Measurements from ENCODE around the gene SYNDIG1.

Gene SYNDIG1

GRCh38 chr20:24529369-24529719 is 59.9 kb downstream of the SYNDIG1 start:
- DNase-seq, result no peak

- DNase-seq, result no peak
Measured at GRCh38 chr20:24530131-24530680, 60.8 kb downstream of the SYNDIG1 start.

GRCh38 chr20:24531202-24531601 is 61.8 kb downstream of the SYNDIG1 start:
- DNase-seq, result no peak

- DNase-seq, result no peak
Measured at GRCh38 chr20:24531631-24532419, 62.4 kb downstream of the SYNDIG1 start.

- no peak for DNase-seq
Measured at GRCh38 chr20:24533449-24533848, 64.0 kb downstream of the SYNDIG1 start.

- DNase-seq, result no peak
Measured at GRCh38 chr20:24534282-24534681, 64.9 kb downstream of the SYNDIG1 start.

- no peak for DNase-seq
Measured at GRCh38 chr20:24535941-24536730, 66.7 kb downstream of the SYNDIG1 start.

GRCh38 chr20:24537210-24537609 is 67.8 kb downstream of the SYNDIG1 start:
- no peak for DNase-seq

- no peak for DNase-seq
Measured at GRCh38 chr20:24542721-24543120, 73.3 kb downstream of the SYNDIG1 start.

GRCh38 chr20:24543168-24543567 is 73.7 kb downstream of the SYNDIG1 start:
- no peak for DNase-seq

GRCh38 chr20:24543741-24544140 is 74.3 kb downstream of the SYNDIG1 start:
- DNase-seq, result no peak

- DNase-seq, result no peak
Measured at GRCh38 chr20:24544371-24544770, 74.9 kb downstream of the SYNDIG1 start.

- DNase-seq, result no peak
Measured at GRCh38 chr20:24545168-24545567, 75.7 kb downstream of the SYNDIG1 start.

GRCh38 chr20:24546232-24546892 is 76.9 kb downstream of the SYNDIG1 start:
- DNase-seq, result no peak

GRCh38 chr20:24547967-24548366 is 78.5 kb downstream of the SYNDIG1 start:
- DNase-seq, result no peak

- DNase-seq, result no peak
Measured at GRCh38 chr20:24559114-24559732, 89.8 kb downstream of the SYNDIG1 start.

- DNase-seq, result no peak
Measured at GRCh38 chr20:24560571-24561491, 91.4 kb downstream of the SYNDIG1 start.

- DNase-seq, result no peak
Measured at GRCh38 chr20:24565835-24566351, 96.5 kb downstream of the SYNDIG1 start.

GRCh38 chr20:24566656-24567055 is 97.2 kb downstream of the SYNDIG1 start:
- DNase-seq, result no peak

- DNase-seq, result no peak
Measured at GRCh38 chr20:24567508-24567907, 98.1 kb downstream of the SYNDIG1 start.

- no peak for DNase-seq
Measured at GRCh38 chr20:24568842-24569241, 99.4 kb downstream of the SYNDIG1 start.

GRCh38 chr20:24571159-24571558 is 101.7 kb downstream of the SYNDIG1 start:
- DNase-seq, result no peak

All from activated CD4-positive, alpha-beta T cell treated with anti-CD3 and anti-CD28 coated beads, Interleukin-2, amount 50 U/mL, for 1 hour (primary cell).